GM19023 (cell line): Measurements from ENCODE around the gene RBP4.
"Not testable (repeated sequence)": the region's sequence is repeated elsewhere in the genome, so short reads cannot be mapped to it uniquely, and the experiment has no call there.

Experiments
- ATAC-seq: cut with Tn5 transposase; IDR thresholded peaks from one replicate; pipeline ENCODE4 v1.9.1; 2021; ENCODE audit warnings: mild to moderate bottlenecking, moderate library complexity; ENCODE audit not compliant: unreplicated experiment

RBP4 gene

GRCh38 chr10:93567277-93568104 lies 33.5 kb downstream of the RBP4 start:
- no peak for ATAC-seq

GRCh38 chr10:93566435-93567276 lies 34.4 kb downstream of the RBP4 start, which contains the start of gene FFAR4:
Gene FFAR4 (plus strand): TSS chr10:93566665. CDS start chr10:93566721, 56 bp downstream.
- ATAC-seq, result no peak

- ATAC-seq, result no peak
Observed at GRCh38 chr10:93565446-93565845, 35.6 kb downstream of the RBP4 start.

- no peak for ATAC-seq
Observed at GRCh38 chr10:93560541-93560940, 40.5 kb downstream of the RBP4 start.

- ATAC-seq, result no peak
Observed at GRCh38 chr10:93559490-93559889, 41.5 kb downstream of the RBP4 start.

GRCh38 chr10:93554760-93555432 lies 46.1 kb downstream of the RBP4 start:
- peak; percentile 52 for ATAC-seq

GRCh38 chr10:93554316-93554663 lies 46.7 kb downstream of the RBP4 start:
- ATAC-seq, result no peak

- no peak for ATAC-seq
Observed at GRCh38 chr10:93553482-93554315, 47.3 kb downstream of the RBP4 start.

- no peak for ATAC-seq
Observed at GRCh38 chr10:93552780-93553179, 48.3 kb downstream of the RBP4 start.

GRCh38 chr10:93550606-93551005 lies 50.4 kb downstream of the RBP4 start:
- ATAC-seq, result no peak

GRCh38 chr10:93548376-93549071 lies 52.5 kb downstream of the RBP4 start:
- ATAC-seq, result no peak

GRCh38 chr10:93547522-93547921 lies 53.5 kb downstream of the RBP4 start:
- no peak for ATAC-seq

GRCh38 chr10:93546995-93547394 lies 54.0 kb downstream of the RBP4 start:
- not testable (repeated sequence) for ATAC-seq

GRCh38 chr10:93542358-93542791 lies 58.7 kb downstream of the RBP4 start:
- ATAC-seq, result no peak
